H1 (cell line): ENCODE data around the gene CKAP4. TPM values are rescaled to one million over a fixed set of nuclear protein-coding genes. Genes with fewer than 3 reads are reported as not detected.

Source experiments
- CHD7 ChIP-seq: fragments of 300-600 bp; sonication (generic); IDR thresholded peaks from 2 replicates; pipeline ENCODE4 v1.7.1; 2012; ENCODE audit warnings: low read length, moderate library complexity, mild to moderate bottlenecking, inconsistent platforms; ENCODE audit not compliant: insufficient replicate concordance
- CTCF ChIP-seq, 3 experiments: IDR thresholded peaks; 1 replicate in 2 of 3; 2 replicates in 1 of 3; pipeline versions ENCODE4 v1.5.1 to v1.6.1; 2011; ENCODE audit warnings: low read length in 3 of 3, mild to moderate bottlenecking in 3 of 3, inconsistent platforms in 2 of 3, low read depth in 1 of 3, moderate library complexity in 1 of 3; ENCODE audit not compliant: insufficient read depth in 1 of 3; ENCODE audit errors: control extremely low read depth in 1 of 3
- FOSL1 ChIP-seq: IDR thresholded peaks from 2 replicates; pipeline ENCODE4 v1.6.1; 2011; ENCODE audit warnings: mild to moderate bottlenecking, low read depth, low read length, moderate library complexity; ENCODE audit not compliant: insufficient read depth
- HDAC6 ChIP-seq: IDR thresholded peaks from one replicate; pipeline ENCODE4 v1.7.1; 2012; ENCODE audit warnings: low read depth, mild to moderate bottlenecking, inconsistent platforms, low read length, moderate library complexity
- POU5F1 ChIP-seq: IDR thresholded peaks from 2 replicates; pipeline ENCODE4 v1.6.1; 2011; ENCODE audit warnings: low read depth, mild to moderate bottlenecking, low read length, moderate library complexity
- TAF1 ChIP-seq: IDR thresholded peaks from 2 replicates; pipeline ENCODE4 v1.6.1; 2011; ENCODE audit warnings: mild to moderate bottlenecking, low read depth, low read length
- TAF7 ChIP-seq: optimal IDR thresholded peaks from 2 replicates; pipeline ENCODE3; 2011; ENCODE audit warnings: low read depth, mild to moderate bottlenecking, inconsistent platforms, low read length, moderate library complexity, borderline replicate concordance
- polyA plus RNA-seq, 7 experiments: library from polyadenylated mRNA; depleted of rRNA in 3 of 7; stranded (reverse) in 5 of 7; unstranded in 2 of 7; fragments of >200 nt in 5 of 7; fragments of 200-250 nt in 2 of 7; gene quantifications; 1 replicate in 5 of 7; 2 replicates in 1 of 7; 4 replicates in 1 of 7; pipeline versions ENCODE4 v1.2.1 to v1.2.3, GENCODE V29; 2011 to 2013; ENCODE audit warnings: missing spikeins in 2 of 7, mixed read lengths in 2 of 7
- total RNA-seq: library from RNA; stranded (reverse); fragmentation: NEBNext Ultra II Directional; extraction: Animal tissue kit (Norgen Biotek cat#: 25700); gene quantifications from 2 replicates; pipeline ENCODE4 v1.2.1, GENCODE V29; 2021

CKAP4 gene
- total and polyA plus RNA-seq, 2 of the 8 experiments (the other 6 are each of a cell fraction or from before 2014, with no cell fraction given) = 35.8 to 80.7 TPM

GRCh38 chr12:106281056-106281782, 33.4 kb upstream of the CKAP4 start (continued):
- TF ChIP-seq CHD7 (no peak), CTCF (IDR thresholded peaks at IDR 0.05; ENCODE audit: control extremely low read depth in 1 of 3, insufficient read depth in 1 of 3, low read depth in 1 of 3, low read length in 3 of 3) (no peak), HDAC6 (no peak), TAF7 (no peak), FOSL1 (no peak), POU5F1 (no peak), TAF1 (no peak)
